H1 (cell line): ENCODE results near the gene GRK3. TPM values are rescaled to one million over a fixed set of nuclear protein-coding genes. Genes with fewer than 3 reads are reported as not detected.

Experiments used
- GABPA ChIP-seq: IDR thresholded peaks from 2 replicates; pipeline ENCODE4 v1.6.1; 2011; ENCODE audit warnings: mild to moderate bottlenecking, low read length, moderate library complexity, borderline replicate concordance; ENCODE audit not compliant: insufficient read depth
- POLR2A ChIP-seq, 2 experiments: IDR thresholded peaks; 1 replicate in 1 of 2; 2 replicates in 1 of 2; pipeline ENCODE4 v1.6.1; 2011; ENCODE audit warnings: low read depth in 2 of 2, low read length in 2 of 2, mild to moderate bottlenecking in 2 of 2; ENCODE audit errors: control extremely low read depth in 1 of 2
- RAD21 ChIP-seq, 2 experiments: IDR thresholded peaks in 1 of 2; conservative IDR thresholded peaks in 1 of 2; 2 replicates each; pipeline ENCODE4 v1.6.1; 2011; ENCODE audit warnings: low read depth in 2 of 2, low read length in 2 of 2, improper control_type of control experiment in 1 of 2, inconsistent platforms in 1 of 2, mild to moderate bottlenecking in 1 of 2, moderate library complexity in 1 of 2
- TAF7 ChIP-seq: optimal IDR thresholded peaks from 2 replicates; pipeline ENCODE3; 2011; ENCODE audit warnings: low read depth, mild to moderate bottlenecking, inconsistent platforms, low read length, moderate library complexity, borderline replicate concordance
- TBP ChIP-seq: IDR thresholded peaks from 2 replicates; pipeline ENCODE4 v1.6.1; 2011; ENCODE audit warnings: low read depth, low read length, improper control_type of control experiment
- polyA plus RNA-seq, 7 experiments: library from polyadenylated mRNA; depleted of rRNA in 3 of 7; stranded (reverse) in 5 of 7; unstranded in 2 of 7; fragments of >200 nt in 5 of 7; fragments of 200-250 nt in 2 of 7; gene quantifications; 1 replicate in 5 of 7; 2 replicates in 1 of 7; 4 replicates in 1 of 7; pipeline versions ENCODE4 v1.2.1 to v1.2.3, GENCODE V29; 2011 to 2013; ENCODE audit warnings: missing spikeins in 2 of 7, mixed read lengths in 2 of 7
- total RNA-seq: library from RNA; stranded (reverse); fragmentation: NEBNext Ultra II Directional; extraction: Animal tissue kit (Norgen Biotek cat#: 25700); gene quantifications from 2 replicates; pipeline ENCODE4 v1.2.1, GENCODE V29; 2021
- TF ChIP-seq, protein P1 (sequence below), 3 experiments: IDR thresholded peaks; 1 replicate in 2 of 3; 2 replicates in 1 of 3; pipeline versions ENCODE4 v1.5.1 to v1.6.1; 2011; ENCODE audit warnings: low read length in 3 of 3, mild to moderate bottlenecking in 3 of 3, inconsistent platforms in 2 of 3, low read depth in 1 of 3, moderate library complexity in 1 of 3; ENCODE audit not compliant: insufficient read depth in 1 of 3; ENCODE audit errors: control extremely low read depth in 1 of 3

Gene GRK3
- total and polyA plus RNA-seq, 2 of the 8 experiments (the other 6 are each of a cell fraction or from before 2014, with no cell fraction given), result 7.5 to 35.3 TPM

DNA sequence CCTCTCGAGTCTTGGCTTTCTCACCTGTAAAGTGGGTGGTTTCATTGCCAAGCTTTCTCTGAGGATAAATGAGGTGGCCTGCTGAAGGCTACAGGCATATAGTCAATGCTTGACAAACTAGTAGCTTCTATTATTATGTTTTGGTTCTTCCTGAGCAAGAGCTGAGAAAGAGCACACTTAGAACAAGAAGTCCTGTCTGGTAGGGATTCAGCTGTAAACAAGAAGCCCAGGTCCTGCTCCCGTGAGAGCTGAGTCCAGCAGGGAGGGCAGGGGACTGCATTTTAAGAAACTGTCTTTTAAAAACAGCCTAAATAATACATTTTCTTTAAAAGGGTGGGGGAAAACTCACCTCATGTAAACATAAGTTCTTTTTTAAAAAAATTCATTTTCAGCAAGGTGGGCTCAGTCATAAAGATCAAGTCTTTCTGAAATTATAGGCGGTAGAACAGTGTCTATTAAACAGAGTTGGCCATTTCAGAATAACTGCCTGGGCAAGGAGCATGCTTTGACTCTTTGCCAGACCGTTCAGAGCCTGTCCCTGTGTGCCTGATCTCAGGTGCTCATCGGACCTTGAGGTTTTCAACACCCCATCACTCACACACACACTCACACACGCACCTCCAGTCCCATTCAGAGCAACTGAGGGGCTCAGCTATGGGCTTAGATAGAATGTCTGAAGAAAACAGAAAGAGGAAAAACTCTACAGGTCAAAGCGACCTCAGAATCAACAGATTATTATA lies 148.4 kb downstream of the GRK3 start (continued):
- TF ChIP-seq, protein P1, sequence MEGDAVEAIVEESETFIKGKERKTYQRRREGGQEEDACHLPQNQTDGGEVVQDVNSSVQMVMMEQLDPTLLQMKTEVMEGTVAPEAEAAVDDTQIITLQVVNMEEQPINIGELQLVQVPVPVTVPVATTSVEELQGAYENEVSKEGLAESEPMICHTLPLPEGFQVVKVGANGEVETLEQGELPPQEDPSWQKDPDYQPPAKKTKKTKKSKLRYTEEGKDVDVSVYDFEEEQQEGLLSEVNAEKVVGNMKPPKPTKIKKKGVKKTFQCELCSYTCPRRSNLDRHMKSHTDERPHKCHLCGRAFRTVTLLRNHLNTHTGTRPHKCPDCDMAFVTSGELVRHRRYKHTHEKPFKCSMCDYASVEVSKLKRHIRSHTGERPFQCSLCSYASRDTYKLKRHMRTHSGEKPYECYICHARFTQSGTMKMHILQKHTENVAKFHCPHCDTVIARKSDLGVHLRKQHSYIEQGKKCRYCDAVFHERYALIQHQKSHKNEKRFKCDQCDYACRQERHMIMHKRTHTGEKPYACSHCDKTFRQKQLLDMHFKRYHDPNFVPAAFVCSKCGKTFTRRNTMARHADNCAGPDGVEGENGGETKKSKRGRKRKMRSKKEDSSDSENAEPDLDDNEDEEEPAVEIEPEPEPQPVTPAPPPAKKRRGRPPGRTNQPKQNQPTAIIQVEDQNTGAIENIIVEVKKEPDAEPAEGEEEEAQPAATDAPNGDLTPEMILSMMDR (IDR thresholded peaks at IDR 0.05; ENCODE audit: control extremely low read depth in 1 of 3, insufficient read depth in 1 of 3, low read depth in 1 of 3, low read length in 3 of 3), result no peak
- TF ChIP-seq POLR2A (IDR thresholded peaks at IDR 0.05; ENCODE audit: control extremely low read depth in 1 of 2, low read depth in 2 of 2, low read length in 2 of 2) (no peak), TBP (no peak), GABPA (no peak), RAD21 (IDR thresholded peaks at IDR 0.05 in 1 of 2, conservative IDR thresholded peaks at IDR 0.05 in 1 of 2; ENCODE audit: low read depth in 2 of 2, low read length in 2 of 2) (no peak), TAF7 (no peak)
